CD4-positive, alpha-beta T cell treated with Interleukin-4 for 1 hour (primary cell): ENCODE data around the gene FANCC.

Experiments
- DNase-seq, 2 donors: peaks; one replicate each; pipeline ENCODE4 v3.0.0-alpha.2; 2020 to 2022

FANCC gene

DNA sequence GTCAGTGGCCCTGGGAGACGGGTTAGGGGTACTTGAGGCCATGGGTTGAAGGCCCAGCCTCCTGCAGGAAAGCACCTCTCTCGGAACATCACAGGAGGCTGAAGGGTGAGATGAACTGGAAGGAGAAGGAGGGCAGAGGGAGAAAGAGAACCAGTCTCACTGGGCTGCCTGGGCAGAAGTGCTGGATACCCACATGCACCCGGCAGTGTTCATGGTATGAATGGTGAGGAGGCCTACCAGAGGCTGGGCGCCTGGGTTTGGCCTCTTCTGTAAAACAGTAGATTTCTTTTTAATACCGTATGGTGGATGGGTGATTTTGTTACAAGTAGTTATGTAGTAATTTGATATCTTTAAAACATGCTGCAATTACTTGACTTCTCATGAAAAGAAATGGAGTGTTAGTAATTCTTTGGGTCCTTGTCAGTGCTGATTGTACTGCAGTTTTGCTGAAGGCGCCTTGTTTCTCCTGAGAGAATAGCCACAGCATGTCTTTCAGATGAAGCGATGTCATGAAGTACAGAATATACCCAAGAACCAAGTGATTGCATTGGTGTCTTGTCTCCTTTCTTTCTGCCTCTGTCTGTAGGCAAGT lies 258.6 kb downstream of the FANCC start:
- DNase-seq, result no peak

GRCh38 chr9:95058121-95058785 lies 259.3 kb downstream of the FANCC start:
- DNase-seq, result no peak

- DNase-seq, result no peak
Measured at GRCh38 chr9:95057101-95057500, 260.4 kb downstream of the FANCC start.

- no peak for DNase-seq
Measured at GRCh38 chr9:95055851-95056551, 261.5 kb downstream of the FANCC start.

DNA sequence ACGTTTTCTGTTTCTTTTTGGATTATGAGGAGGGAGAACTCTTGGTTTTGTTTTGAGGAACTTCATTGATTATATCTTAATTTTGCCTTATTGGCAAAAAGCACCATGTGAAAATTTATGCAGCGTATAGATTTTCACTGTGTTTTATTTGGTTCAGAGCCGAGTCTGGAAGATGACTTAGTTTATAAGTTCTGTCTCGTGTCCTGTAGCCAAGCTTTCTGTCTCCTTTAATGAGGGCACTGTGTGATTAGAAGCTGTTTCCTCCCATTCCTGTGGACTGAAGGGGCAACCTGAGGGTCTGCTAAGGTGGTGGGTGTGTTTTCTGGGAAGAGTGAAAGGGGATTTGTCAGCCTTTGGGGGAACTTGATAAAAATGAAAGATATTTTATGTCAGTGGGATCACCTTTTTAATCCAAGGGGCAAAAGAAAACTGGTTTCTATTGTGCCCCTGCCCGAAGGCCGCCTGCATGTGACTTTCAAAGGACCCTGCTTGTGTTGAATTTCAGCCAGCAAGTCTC lies 262.1 kb downstream of the FANCC start:
- no peak for DNase-seq

DNA sequence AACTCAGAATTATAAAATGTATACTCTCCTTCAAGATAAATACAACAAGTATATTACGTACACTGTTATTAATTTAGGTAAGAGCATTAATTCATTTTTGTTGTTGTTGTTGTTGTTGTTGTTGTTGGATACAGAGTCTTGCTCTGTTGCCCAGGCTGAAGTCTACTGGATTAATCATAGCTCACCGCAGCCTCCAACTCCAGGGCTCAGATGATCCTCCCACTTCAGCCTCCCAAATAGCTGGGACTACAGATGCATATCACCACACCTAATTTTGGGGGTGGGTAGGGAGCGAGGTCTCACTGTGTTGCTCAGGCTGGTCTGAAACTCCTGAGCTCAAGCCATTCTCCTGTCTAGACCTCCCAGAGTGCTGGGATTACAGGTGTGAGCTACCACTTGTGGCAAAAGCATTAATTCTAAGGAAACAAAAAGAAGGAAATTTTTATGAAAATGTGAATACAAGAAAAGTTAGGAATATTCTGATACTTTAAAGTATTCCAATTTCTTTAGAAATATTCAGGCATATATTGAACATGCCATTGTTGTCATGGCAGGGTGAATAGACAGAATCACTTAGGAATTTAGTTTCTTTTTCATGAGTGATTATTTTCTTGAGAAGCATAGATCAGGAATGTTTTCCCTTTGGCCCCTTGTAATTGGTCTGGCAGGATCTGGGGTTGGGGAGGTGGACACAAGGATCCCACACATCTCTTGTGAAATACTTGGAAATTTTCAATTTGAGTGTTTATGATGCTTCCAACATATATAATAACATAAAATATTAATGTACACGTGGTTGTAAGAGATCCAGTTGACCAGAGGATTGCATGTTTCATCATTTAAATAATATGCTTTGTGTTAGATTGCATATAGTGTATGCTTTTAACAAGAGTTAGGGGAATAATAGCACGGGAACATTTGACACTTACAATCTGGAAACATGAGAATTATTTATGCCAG lies 263.6 kb downstream of the FANCC start:
- no peak for DNase-seq

GRCh38 chr9:95049761-95050160 lies 267.7 kb downstream of the FANCC start:
- no peak for DNase-seq
